AG10803 (cell line): Measurements from ENCODE around the gene TPST2.

Experiments used
- DNase-seq: peaks from one replicate; pipeline ENCODE4 v3.0.0; 2010; ENCODE audit warnings: low read depth
- H3K4me3 ChIP-seq: 2 replicates; pipeline ENCODE4 v1.5.1; 2011; ENCODE audit warnings: mild to moderate bottlenecking, low read length, control low read depth
- CTCF ChIP-seq: conservative IDR thresholded peaks from 2 replicates; pipeline ENCODE4 v1.5.1; 2011; ENCODE audit warnings: mild to moderate bottlenecking, low read length, control low read depth, inconsistent platforms

TPST2 gene

GRCh38 chr22:26629988-26630761, 40.2 kb upstream of the TPST2 start:
- no peak for DNase-seq
- no peak for TF ChIP-seq CTCF
- H3K4me3 ChIP-seq, result no peak overlapping the region

- no peak overlapping the region for H3K4me3 ChIP-seq
- no peak for TF ChIP-seq CTCF
- DNase-seq, result no peak
These were observed 34.9 kb upstream of the TPST2 start for GRCh38 chr22:26624803-26625202.

- DNase-seq, result no peak
- H3K4me3 ChIP-seq, result no peak overlapping the region
- TF ChIP-seq CTCF, result no peak
These were observed 34.1 kb upstream of the TPST2 start for GRCh38 chr22:26623984-26624383.

GRCh38 chr22:26621663-26622062, 31.7 kb upstream of the TPST2 start, which contains the start of gene CRYBA4:
CRYBA4 (plus strand) TSS chr22:26621963; CDS start chr22:26622597, 634 bp downstream.
- H3K4me3 ChIP-seq, result no peak within 1 kb of the TSS
- TF ChIP-seq CTCF, result no peak
- no peak for DNase-seq

GRCh38 chr22:26620197-26620596, 30.3 kb upstream of the TPST2 start:
- H3K4me3 ChIP-seq, result no peak overlapping the region
- TF ChIP-seq CTCF, result no peak
- no peak for DNase-seq

GRCh38 chr22:26619510-26619909, 29.6 kb upstream of the TPST2 start:
- DNase-seq, result no peak
- no peak for TF ChIP-seq CTCF
- no peak overlapping the region for H3K4me3 ChIP-seq

- TF ChIP-seq CTCF, result no peak
- no peak overlapping the region for H3K4me3 ChIP-seq
- DNase-seq, result no peak
These were observed 28.5 kb upstream of the TPST2 start for GRCh38 chr22:26618455-26618854.
